DMS53 treated with DMSO at 0.1 percent for 48 hours (cell line): Measurements from ENCODE around the gene MR1.

Source experiments
- DNase-seq: peaks from one replicate; lab custom pipeline; 2025; ENCODE audit not compliant: unreplicated experiment; lab: John Stamatoyannopoulos, UW

The MR1 gene

DNA sequence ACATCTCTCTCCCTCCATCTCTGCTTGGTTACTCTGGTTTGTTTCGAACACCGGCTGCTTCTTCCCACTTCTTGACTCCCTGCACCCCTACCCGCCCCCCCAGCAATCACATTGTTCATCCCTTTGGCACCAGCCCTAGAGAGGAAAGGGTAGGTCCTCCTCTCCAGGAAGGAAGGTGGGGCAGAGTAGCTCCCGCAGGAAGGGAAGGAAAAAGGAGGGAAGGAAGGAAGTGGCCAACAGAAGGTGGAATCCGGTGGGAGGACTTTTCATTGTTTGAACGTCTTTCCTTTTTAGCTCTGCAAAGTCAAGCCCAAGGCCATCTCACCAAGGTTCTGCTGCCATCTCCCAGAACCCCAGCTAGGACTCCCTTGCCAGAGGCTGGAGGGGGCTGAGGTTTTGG, 72.7 kb downstream of the MR1 start:
- no peak for DNase-seq

DNA sequence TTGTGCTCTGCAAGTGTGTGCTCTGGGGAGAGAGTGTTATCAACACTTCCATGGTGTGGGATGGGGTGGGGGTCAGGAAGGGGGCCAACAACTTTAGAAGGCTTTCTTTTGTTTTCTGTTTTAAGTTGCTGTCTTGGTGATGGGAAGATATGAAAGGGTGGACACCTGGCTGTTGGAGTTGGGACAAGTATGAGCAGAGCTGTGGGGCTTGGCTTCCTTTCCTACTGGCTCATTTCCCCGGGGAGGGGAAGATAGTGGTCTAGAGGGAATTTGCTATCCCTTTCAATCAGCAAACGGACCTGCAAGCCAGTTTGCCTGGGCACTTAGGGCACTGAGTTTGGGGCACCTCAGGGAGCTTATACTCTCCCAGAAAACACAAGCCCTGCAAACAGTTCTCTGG, 73.9 kb downstream of the MR1 start:
- no peak for DNase-seq

DNA sequence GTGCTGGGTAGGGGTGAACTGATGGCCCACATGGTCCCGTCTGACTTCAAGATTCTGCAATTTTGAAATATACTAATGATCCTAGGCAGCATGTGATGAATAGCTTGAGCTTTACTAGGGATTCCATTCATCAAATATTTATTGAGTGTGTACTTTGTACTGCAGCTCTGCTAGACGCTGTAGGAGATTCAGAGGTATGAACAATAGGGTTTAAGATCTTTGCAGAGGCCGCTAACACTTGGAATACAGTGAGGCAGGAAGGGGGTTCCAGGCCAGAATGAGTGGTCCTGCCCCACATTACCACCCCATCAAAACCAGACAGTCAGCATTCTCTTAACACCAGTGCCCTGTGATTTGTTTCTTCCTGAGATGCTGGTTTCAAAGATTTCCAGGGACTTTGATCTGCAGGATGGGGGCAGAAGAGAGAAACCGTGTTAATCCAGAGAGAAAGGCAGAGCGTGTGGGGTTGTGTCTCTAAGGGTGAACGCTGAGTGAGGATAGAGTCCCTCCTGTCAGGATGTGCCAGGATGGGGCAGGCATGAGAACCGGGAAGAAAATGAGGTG, 74.6 kb downstream of the MR1 start:
- DNase-seq, result no peak

DNA sequence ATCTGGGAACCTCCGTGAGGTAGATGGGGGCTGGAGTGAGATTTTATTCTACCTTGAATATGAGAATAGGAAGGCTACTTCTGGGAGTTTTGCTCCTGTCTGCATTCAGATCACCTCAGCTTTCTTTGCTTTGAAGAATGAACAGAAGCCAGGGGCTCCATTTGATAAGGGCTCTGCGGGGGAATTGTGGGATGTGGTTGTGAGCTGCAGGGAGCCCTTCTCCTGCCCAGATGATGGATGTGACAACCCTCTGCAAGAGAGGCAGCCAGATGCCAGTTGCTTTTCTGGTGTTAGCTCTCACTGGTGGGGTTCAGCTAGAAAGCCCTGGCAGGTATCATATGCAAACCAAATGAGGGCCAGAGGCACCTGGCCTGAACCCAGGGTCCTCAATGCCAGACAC, 76.2 kb downstream of the MR1 start:
- DNase-seq, result no peak
